Keratinocyte (primary cell): ENCODE data around the gene RNF44. TPM values are rescaled to one million over a fixed set of nuclear protein-coding genes. Genes with fewer than 3 reads are reported as not detected.

ENCODE experiments used
- DNase-seq: peaks from one replicate; pipeline ENCODE4 v3.0.0-alpha.2; 2011; ENCODE audit warnings: low read depth, missing footprints, low spot score
- FAIRE-seq: peaks from 2 replicates; lab custom pipeline; 2011; peaks lifted over from hg19 to GRCh38; lab: Jason Lieb, UNC
- H2AFZ ChIP-seq: 2 replicates; pipeline ENCODE4 v1.6.0; 2012; ENCODE audit warnings: low read length, control low read depth, inconsistent platforms; ENCODE audit not compliant: control insufficient read depth
- H3K27ac ChIP-seq: 2 replicates; pipeline ENCODE4 v1.5.1; 2011; ENCODE audit warnings: low read length; ENCODE audit not compliant: control insufficient read depth, insufficient read depth
- H3K27me3 ChIP-seq: 3 replicates; pipeline ENCODE4 v1.6.0; 2011; ENCODE audit warnings: low read length; ENCODE audit not compliant: control insufficient read depth, insufficient read depth; ENCODE audit errors: extremely low read depth
- H3K36me3 ChIP-seq, 2 experiments: 2 replicates in 1 of 2; 3 replicates in 1 of 2; pipeline ENCODE4 v1.5.1; 2011; ENCODE audit warnings: low read length in 2 of 2, mild to moderate bottlenecking in 1 of 2; ENCODE audit not compliant: control insufficient read depth in 2 of 2, insufficient read depth in 2 of 2; ENCODE audit errors: extremely low read depth in 1 of 2
- H3K4me1 ChIP-seq: 3 replicates; pipeline ENCODE4 v1.5.1; 2011; ENCODE audit warnings: low read length; ENCODE audit not compliant: control insufficient read depth, insufficient read depth; ENCODE audit errors: extremely low read depth
- H3K4me2 ChIP-seq: 3 replicates; pipeline ENCODE4 v1.6.0; 2011; ENCODE audit warnings: low read depth, low read length; ENCODE audit not compliant: control insufficient read depth, insufficient read depth; ENCODE audit errors: extremely low read depth
- H3K4me3 ChIP-seq, 3 experiments: fragments of 200-600 bp in 1 of 3; sonication (generic) in 1 of 3; 2 replicates in 2 of 3; 3 replicates in 1 of 3; pipeline ENCODE4 v1.5.1; 2011 to 2016; ENCODE audit warnings: low read length in 3 of 3, mild to moderate bottlenecking in 3 of 3, control low read depth in 2 of 3, inconsistent platforms in 1 of 3, low read depth in 1 of 3, mixed read lengths in 1 of 3, mixed run types in 1 of 3, moderate library complexity in 1 of 3; ENCODE audit not compliant: control insufficient read depth in 2 of 3, insufficient read depth in 2 of 3; ENCODE audit errors: extremely low read depth in 1 of 3
- H3K79me2 ChIP-seq: 2 replicates; pipeline ENCODE4 v1.6.0; 2012; ENCODE audit warnings: low read length; ENCODE audit not compliant: control insufficient read depth, insufficient read depth
- H3K9ac ChIP-seq: 3 replicates; pipeline ENCODE4 v1.6.0; 2011; ENCODE audit warnings: low read length; ENCODE audit not compliant: control insufficient read depth, insufficient read depth; ENCODE audit errors: extremely low read depth
- H3K9me1 ChIP-seq: 3 replicates; pipeline ENCODE4 v1.6.0; 2011; ENCODE audit warnings: low read length; ENCODE audit not compliant: control insufficient read depth, insufficient read depth; ENCODE audit errors: extremely low read depth
- H3K9me3 ChIP-seq: 2 replicates; pipeline ENCODE4 v1.5.1; 2012; ENCODE audit warnings: low read depth, low read length; ENCODE audit not compliant: control insufficient read depth
- H4K20me1 ChIP-seq: 3 replicates; pipeline ENCODE4 v1.6.0; 2011; ENCODE audit warnings: low read length; ENCODE audit not compliant: control insufficient read depth, insufficient read depth; ENCODE audit errors: extremely low read depth
- CTCF ChIP-seq, 3 experiments: IDR thresholded peaks in 1 of 3; conservative IDR thresholded peaks in 1 of 3; optimal IDR thresholded peaks in 1 of 3; 2 replicates in 2 of 3; 3 replicates in 1 of 3; pipeline versions ENCODE3 to v1.5.1; 2011; ENCODE audit warnings: low read length in 3 of 3, mild to moderate bottlenecking in 3 of 3, moderate library complexity in 2 of 3, control low read depth in 1 of 3, inconsistent platforms in 1 of 3; ENCODE audit not compliant: insufficient read depth in 2 of 3; ENCODE audit errors: extremely low read depth in 1 of 3
- EZH2 ChIP-seq: IDR thresholded peaks from one replicate; pipeline ENCODE4 v1.6.1; 2012; ENCODE audit warnings: inconsistent platforms, mild to moderate bottlenecking, low read length, moderate library complexity
- dilution Hi-C: fragments of 300-500 bp; cut with MboI; formaldehyde crosslinking; loops from one replicate; pipeline ENCODE4 v1.7.0; 2020; ENCODE audit warnings: low sequenced_read_pairs; ENCODE audit not compliant: extremely low pct_ligation_motif_present
- polyA plus RNA-seq, 5 experiments: library from polyadenylated mRNA; depleted of rRNA in 3 of 5; stranded (reverse) in 3 of 5; stranded (forward) in 1 of 5; unstranded in 1 of 5; fragments of >200 nt; gene quantifications; 1 replicate in 1 of 5; 2 replicates in 3 of 5; 3 replicates in 1 of 5; pipeline versions ENCODE4 v1.2.1 to v1.2.3, GENCODE V29; 2011 to 2012; ENCODE audit warnings: missing spikeins in 2 of 5, low read depth in 1 of 5, low replicate concordance in 1 of 5

Gene RNF44
- polyA plus RNA-seq, 1 donor (not counting 4 experiments of a cell fraction or from before 2014, with no cell fraction given): 5.3 TPM

- H3K9ac ChIP-seq: no peak overlapping the region
- no peaks in the 10 kb centered on the region for H3K27me3 ChIP-seq
- peaks cover 14% of the 10 kb centered on the region for H3K4me1 ChIP-seq
- no peaks in the 10 kb centered on the region for H4K20me1 ChIP-seq
- no peaks in the 10 kb centered on the region for H3K9me1 ChIP-seq
- no peak overlapping the region for H3K4me2 ChIP-seq
- H3K4me3 ChIP-seq: no peak overlapping the region
- H3K79me2 ChIP-seq: no peaks in the 10 kb centered on the region
- dilution Hi-C loops: no loop called here
- no peak overlapping the region for H2AFZ ChIP-seq
- H3K36me3 ChIP-seq: peaks cover 10 to 39% of the 10 kb centered on the region in 2 experiments
- no peak for TF ChIP-seq EZH2
- TF ChIP-seq CTCF (optimal IDR thresholded peaks at IDR 0.05 in 1 of 3, IDR thresholded peaks at IDR 0.05 in 1 of 3, conservative IDR thresholded peaks at IDR 0.05 in 1 of 3; ENCODE audit: extremely low read depth in 1 of 3, insufficient read depth in 2 of 3, low read length in 3 of 3): no peak
- DNase-seq (no peak), FAIRE-seq (no peak)
- H3K27ac ChIP-seq: no peak overlapping the region
- H3K9me3 ChIP-seq: no peaks in the 10 kb centered on the region
These were observed 36.7 kb downstream of the RNF44 start for GRCh38 chr5:176500511-176500910.

- FAIRE-seq (no peak), DNase-seq (no peak)
- no peaks in the 10 kb centered on the region for H3K9me1 ChIP-seq
- peaks cover 12 to 35% of the 10 kb centered on the region in 2 experiments for H3K36me3 ChIP-seq
- H3K9ac ChIP-seq: no peak overlapping the region
- no peaks in the 10 kb centered on the region for H4K20me1 ChIP-seq
- dilution Hi-C loops: no loop called here
- no peaks in the 10 kb centered on the region for H3K79me2 ChIP-seq
- H3K4me3 ChIP-seq: no peak overlapping the region
- no peaks in the 10 kb centered on the region for H3K27me3 ChIP-seq
- no peak overlapping the region for H3K4me2 ChIP-seq
- H2AFZ ChIP-seq: no peak overlapping the region
- no peak overlapping the region for H3K27ac ChIP-seq
- peaks cover 14% of the 10 kb centered on the region for H3K4me1 ChIP-seq
- H3K9me3 ChIP-seq: no peaks in the 10 kb centered on the region
- no peak for TF ChIP-seq EZH2
- no peak for TF ChIP-seq CTCF (optimal IDR thresholded peaks at IDR 0.05 in 1 of 3, IDR thresholded peaks at IDR 0.05 in 1 of 3, conservative IDR thresholded peaks at IDR 0.05 in 1 of 3; ENCODE audit: extremely low read depth in 1 of 3, insufficient read depth in 2 of 3, low read length in 3 of 3)
These were observed 37.9 kb downstream of the RNF44 start for GRCh38 chr5:176499273-176499672.
